ENCODE measurements around the gene ZSCAN31. TPM values are rescaled to one million over a fixed set of nuclear protein-coding genes. Genes with fewer than 3 reads are reported as not detected.

ZSCAN31 gene
- total and polyA plus RNA-seq, 9 of the 15 experiments (the other 6 are each of a cell fraction or from before 2014, with no cell fraction given): 3.9 to 12.1 (median 7.0) TPM

DNA sequence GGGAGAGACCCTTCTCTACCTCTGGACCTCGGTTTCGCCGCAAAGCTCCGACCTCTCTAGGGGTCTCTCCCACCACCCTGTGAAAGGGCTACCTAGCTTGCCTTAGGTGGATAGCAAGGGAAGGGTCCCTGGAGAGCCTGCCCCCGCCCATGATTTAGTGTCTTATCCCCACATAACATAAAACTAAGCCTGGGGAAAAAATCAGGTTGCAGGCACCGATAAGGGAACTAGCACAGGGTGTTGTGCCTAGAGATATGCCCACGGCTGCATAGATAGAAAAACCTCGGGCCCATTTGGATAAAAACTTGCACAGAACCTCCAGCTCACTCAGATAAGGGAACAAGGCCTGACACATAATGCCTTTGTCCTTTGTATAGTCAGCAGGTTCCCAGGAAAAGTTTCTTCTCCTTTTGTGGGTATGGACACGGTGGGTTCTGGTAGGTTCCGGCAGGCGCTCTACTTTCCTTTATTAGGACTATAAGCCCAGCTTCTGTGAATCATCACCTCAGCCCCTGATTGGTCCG, 846 bp downstream of the ZSCAN31 start (continued):
- TF ChIP-seq PHB2 (IDR thresholded peaks at IDR 0.05; ENCODE audit: low read depth): peak; percentile 96
- peak; percentile 76; the same call in 1 of the 2 replicates for TF ChIP-seq ZFX (CRISPR knock-in tag; IDR thresholded peaks at IDR 0.05)
- no peak for TF ChIP-seq STAT5B (CRISPR knock-in tag; IDR thresholded peaks at IDR 0.05)
- peak; percentile 57 for TF ChIP-seq NCOA4 (IDR thresholded peaks at IDR 0.05; ENCODE audit: partially characterized antibody)
- TF ChIP-seq, protein P1, sequence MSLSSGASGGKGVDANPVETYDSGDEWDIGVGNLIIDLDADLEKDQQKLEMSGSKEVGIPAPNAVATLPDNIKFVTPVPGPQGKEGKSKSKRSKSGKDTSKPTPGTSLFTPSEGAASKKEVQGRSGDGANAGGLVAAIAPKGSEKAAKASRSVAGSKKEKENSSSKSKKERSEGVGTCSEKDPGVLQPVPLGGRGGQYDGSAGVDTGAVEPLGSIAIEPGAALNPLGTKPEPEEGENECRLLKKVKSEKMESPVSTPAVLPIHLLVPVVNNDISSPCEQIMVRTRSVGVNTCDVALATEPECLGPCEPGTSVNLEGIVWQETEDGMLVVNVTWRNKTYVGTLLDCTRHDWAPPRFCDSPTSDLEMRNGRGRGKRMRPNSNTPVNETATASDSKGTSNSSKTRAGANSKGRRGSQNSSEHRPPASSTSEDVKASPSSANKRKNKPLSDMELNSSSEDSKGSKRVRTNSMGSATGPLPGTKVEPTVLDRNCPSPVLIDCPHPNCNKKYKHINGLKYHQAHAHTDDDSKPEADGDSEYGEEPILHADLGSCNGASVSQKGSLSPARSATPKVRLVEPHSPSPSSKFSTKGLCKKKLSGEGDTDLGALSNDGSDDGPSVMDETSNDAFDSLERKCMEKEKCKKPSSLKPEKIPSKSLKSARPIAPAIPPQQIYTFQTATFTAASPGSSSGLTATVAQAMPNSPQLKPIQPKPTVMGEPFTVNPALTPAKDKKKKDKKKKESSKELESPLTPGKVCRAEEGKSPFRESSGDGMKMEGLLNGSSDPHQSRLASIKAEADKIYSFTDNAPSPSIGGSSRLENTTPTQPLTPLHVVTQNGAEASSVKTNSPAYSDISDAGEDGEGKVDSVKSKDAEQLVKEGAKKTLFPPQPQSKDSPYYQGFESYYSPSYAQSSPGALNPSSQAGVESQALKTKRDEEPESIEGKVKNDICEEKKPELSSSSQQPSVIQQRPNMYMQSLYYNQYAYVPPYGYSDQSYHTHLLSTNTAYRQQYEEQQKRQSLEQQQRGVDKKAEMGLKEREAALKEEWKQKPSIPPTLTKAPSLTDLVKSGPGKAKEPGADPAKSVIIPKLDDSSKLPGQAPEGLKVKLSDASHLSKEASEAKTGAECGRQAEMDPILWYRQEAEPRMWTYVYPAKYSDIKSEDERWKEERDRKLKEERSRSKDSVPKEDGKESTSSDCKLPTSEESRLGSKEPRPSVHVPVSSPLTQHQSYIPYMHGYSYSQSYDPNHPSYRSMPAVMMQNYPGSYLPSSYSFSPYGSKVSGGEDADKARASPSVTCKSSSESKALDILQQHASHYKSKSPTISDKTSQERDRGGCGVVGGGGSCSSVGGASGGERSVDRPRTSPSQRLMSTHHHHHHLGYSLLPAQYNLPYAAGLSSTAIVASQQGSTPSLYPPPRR (CRISPR knock-in tag; IDR thresholded peaks at IDR 0.05; ENCODE audit: borderline replicate concordance): 0 out of 2 replicates have a peak, but pooled peaks have one; percentile 17
- TF ChIP-seq SAP30 (IDR thresholded peaks at IDR 0.05; ENCODE audit: borderline replicate concordance, insufficient read depth, low read depth, low read length, poor library complexity, severe bottlenecking): peak; percentile 2
- TF ChIP-seq, protein P2, sequence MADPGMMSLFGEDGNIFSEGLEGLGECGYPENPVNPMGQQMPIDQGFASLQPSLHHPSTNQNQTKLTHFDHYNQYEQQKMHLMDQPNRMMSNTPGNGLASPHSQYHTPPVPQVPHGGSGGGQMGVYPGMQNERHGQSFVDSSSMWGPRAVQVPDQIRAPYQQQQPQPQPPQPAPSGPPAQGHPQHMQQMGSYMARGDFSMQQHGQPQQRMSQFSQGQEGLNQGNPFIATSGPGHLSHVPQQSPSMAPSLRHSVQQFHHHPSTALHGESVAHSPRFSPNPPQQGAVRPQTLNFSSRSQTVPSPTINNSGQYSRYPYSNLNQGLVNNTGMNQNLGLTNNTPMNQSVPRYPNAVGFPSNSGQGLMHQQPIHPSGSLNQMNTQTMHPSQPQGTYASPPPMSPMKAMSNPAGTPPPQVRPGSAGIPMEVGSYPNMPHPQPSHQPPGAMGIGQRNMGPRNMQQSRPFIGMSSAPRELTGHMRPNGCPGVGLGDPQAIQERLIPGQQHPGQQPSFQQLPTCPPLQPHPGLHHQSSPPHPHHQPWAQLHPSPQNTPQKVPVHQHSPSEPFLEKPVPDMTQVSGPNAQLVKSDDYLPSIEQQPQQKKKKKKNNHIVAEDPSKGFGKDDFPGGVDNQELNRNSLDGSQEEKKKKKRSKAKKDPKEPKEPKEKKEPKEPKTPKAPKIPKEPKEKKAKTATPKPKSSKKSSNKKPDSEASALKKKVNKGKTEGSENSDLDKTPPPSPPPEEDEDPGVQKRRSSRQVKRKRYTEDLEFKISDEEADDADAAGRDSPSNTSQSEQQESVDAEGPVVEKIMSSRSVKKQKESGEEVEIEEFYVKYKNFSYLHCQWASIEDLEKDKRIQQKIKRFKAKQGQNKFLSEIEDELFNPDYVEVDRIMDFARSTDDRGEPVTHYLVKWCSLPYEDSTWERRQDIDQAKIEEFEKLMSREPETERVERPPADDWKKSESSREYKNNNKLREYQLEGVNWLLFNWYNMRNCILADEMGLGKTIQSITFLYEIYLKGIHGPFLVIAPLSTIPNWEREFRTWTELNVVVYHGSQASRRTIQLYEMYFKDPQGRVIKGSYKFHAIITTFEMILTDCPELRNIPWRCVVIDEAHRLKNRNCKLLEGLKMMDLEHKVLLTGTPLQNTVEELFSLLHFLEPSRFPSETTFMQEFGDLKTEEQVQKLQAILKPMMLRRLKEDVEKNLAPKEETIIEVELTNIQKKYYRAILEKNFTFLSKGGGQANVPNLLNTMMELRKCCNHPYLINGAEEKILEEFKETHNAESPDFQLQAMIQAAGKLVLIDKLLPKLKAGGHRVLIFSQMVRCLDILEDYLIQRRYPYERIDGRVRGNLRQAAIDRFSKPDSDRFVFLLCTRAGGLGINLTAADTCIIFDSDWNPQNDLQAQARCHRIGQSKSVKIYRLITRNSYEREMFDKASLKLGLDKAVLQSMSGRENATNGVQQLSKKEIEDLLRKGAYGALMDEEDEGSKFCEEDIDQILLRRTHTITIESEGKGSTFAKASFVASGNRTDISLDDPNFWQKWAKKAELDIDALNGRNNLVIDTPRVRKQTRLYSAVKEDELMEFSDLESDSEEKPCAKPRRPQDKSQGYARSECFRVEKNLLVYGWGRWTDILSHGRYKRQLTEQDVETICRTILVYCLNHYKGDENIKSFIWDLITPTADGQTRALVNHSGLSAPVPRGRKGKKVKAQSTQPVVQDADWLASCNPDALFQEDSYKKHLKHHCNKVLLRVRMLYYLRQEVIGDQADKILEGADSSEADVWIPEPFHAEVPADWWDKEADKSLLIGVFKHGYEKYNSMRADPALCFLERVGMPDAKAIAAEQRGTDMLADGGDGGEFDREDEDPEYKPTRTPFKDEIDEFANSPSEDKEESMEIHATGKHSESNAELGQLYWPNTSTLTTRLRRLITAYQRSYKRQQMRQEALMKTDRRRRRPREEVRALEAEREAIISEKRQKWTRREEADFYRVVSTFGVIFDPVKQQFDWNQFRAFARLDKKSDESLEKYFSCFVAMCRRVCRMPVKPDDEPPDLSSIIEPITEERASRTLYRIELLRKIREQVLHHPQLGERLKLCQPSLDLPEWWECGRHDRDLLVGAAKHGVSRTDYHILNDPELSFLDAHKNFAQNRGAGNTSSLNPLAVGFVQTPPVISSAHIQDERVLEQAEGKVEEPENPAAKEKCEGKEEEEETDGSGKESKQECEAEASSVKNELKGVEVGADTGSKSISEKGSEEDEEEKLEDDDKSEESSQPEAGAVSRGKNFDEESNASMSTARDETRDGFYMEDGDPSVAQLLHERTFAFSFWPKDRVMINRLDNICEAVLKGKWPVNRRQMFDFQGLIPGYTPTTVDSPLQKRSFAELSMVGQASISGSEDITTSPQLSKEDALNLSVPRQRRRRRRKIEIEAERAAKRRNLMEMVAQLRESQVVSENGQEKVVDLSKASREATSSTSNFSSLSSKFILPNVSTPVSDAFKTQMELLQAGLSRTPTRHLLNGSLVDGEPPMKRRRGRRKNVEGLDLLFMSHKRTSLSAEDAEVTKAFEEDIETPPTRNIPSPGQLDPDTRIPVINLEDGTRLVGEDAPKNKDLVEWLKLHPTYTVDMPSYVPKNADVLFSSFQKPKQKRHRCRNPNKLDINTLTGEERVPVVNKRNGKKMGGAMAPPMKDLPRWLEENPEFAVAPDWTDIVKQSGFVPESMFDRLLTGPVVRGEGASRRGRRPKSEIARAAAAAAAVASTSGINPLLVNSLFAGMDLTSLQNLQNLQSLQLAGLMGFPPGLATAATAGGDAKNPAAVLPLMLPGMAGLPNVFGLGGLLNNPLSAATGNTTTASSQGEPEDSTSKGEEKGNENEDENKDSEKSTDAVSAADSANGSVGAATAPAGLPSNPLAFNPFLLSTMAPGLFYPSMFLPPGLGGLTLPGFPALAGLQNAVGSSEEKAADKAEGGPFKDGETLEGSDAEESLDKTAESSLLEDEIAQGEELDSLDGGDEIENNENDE (IDR thresholded peaks at IDR 0.05; ENCODE audit: low read depth, low read length): peak; percentile 35
- 0 out of 2 replicates have a peak, but pooled peaks have one; percentile 5 for TF ChIP-seq MYC (IDR thresholded peaks at IDR 0.05; ENCODE audit: low read depth, low read length)
- TF ChIP-seq MYC (CRISPR knock-in tag; IDR thresholded peaks at IDR 0.05; ENCODE audit: borderline replicate concordance, low read depth): no peak
- TF ChIP-seq ETV6 (IDR thresholded peaks at IDR 0.05; ENCODE audit: borderline replicate concordance in 1 of 2, low read depth in 2 of 2, low read length in 1 of 2): no peak
- TF ChIP-seq ETV6 (CRISPR knock-in tag; IDR thresholded peaks at IDR 0.05; ENCODE audit: borderline replicate concordance): no peak

Measured in K562 (cell line).